K562 (cell line): ENCODE results near the gene BCAR1. TPM values are rescaled to one million over a fixed set of nuclear protein-coding genes. Genes with fewer than 3 reads are reported as not detected.
A peak's percentile ranks its signal among the peaks of the same experiment; 100 is the strongest.

ENCODE experiments used
- CBFA2T2 ChIP-seq: fragments of 450-650 bp; conservative IDR thresholded peaks from 2 replicates; pipeline ENCODE4 v1.6.1; 2017; ENCODE audit warnings: mild to moderate bottlenecking
- E2F5 ChIP-seq: sonication (generic); formaldehyde crosslinking; IDR thresholded peaks from 2 replicates; pipeline ENCODE4 v1.8.0; 2022; ENCODE audit warnings: mild to moderate bottlenecking, missing genetic modification reagents
- GATAD2A ChIP-seq: fragments of 450-650 bp; IDR thresholded peaks from 2 replicates; pipeline ENCODE4 v1.6.1; 2017
- HMGN3 ChIP-seq: IDR thresholded peaks from 2 replicates; pipeline ENCODE4 v1.6.1; 2011; ENCODE audit warnings: borderline replicate concordance, low read depth, mild to moderate bottlenecking, mixed read lengths, low read length; ENCODE audit not compliant: insufficient read length; ENCODE audit errors: extremely low read depth
- RNF2 ChIP-seq: sonication (generic); IDR thresholded peaks from 2 replicates; pipeline ENCODE4 v1.6.1; 2016
- SMAD4 ChIP-seq: fragments of 250-450 bp; sonication (Bioruptor Pico); conservative IDR thresholded peaks from 2 replicates; pipeline ENCODE4 v1.8.0; 2021; ENCODE audit warnings: inconsistent platforms, mild to moderate bottlenecking, moderate library complexity
- SRSF9 ChIP-seq: fragments of 200-400 bp; formaldehyde crosslinking; IDR thresholded peaks from 2 replicates; pipeline ENCODE4 v1.6.1; 2017; ENCODE audit warnings: low read depth, low read length, borderline replicate concordance
- TEAD4 ChIP-seq, 2 experiments: sonication (generic) in 1 of 2; formaldehyde crosslinking in 1 of 2; IDR thresholded peaks; 2 replicates each; pipeline versions ENCODE4 v1.6.1 to v1.8.0; 2012 to 2022; ENCODE audit warnings: borderline replicate concordance in 1 of 2, inconsistent platforms in 1 of 2, low read length in 1 of 2, mild to moderate bottlenecking in 1 of 2, missing genetic modification reagents in 1 of 2
- ZHX1 ChIP-seq: fragments of 150-350 bp; conservative IDR thresholded peaks from 2 replicates; pipeline ENCODE4 v1.6.1; 2014; ENCODE audit warnings: low read length
- ZNF239 ChIP-seq: fragments of 250-450 bp; sonication (Bioruptor Pico); IDR thresholded peaks from 2 replicates; pipeline ENCODE4 v1.4.0; 2020; ENCODE audit warnings: mild to moderate bottlenecking
- ZSCAN29 ChIP-seq: fragments of 450-650 bp; IDR thresholded peaks from 2 replicates; pipeline ENCODE4 v1.6.1; 2017
- polyA plus RNA-seq, 8 experiments: library from polyadenylated mRNA; depleted of rRNA in 4 of 8; stranded (reverse) in 5 of 8; unstranded in 3 of 8; fragments of >200 nt; fragmentation: Nextera tagmentation in 2 of 8; fragmentation: Illumina TruSeq in 1 of 8; extraction: Ambion mirVana in 2 of 8; extraction: Trizol in 1 of 8; gene quantifications; 2 replicates each; pipeline versions ENCODE4 v1.2.1 to v1.2.3, GENCODE V29; 2011 to 2014; ENCODE audit warnings: inconsistent platforms in 1 of 8, missing spikeins in 1 of 8
- total RNA-seq, 7 experiments: library from RNA; depleted of rRNA in 6 of 7; stranded (reverse); fragments of >200 nt in 6 of 7; fragmentation: Illumina TruSeq in 2 of 7; extraction: Trizol in 2 of 7; gene quantifications; 2 replicates each; pipeline versions ENCODE4 v1.2.1 to v1.2.3, GENCODE V29; 2011 to 2021; ENCODE audit warnings: low replicate concordance in 1 of 7
- TF ChIP-seq, protein P1 (sequence below): fragments of 450-650 bp; conservative IDR thresholded peaks from 2 replicates; pipeline ENCODE4 v1.6.1; 2016; ENCODE audit warnings: missing genetic modification characterization, low read depth, mild to moderate bottlenecking, control low read depth, missing compliant biosample characterization
- TF ChIP-seq, protein P2 (sequence below): fragments of 450-650 bp; formaldehyde crosslinking; IDR thresholded peaks from 2 replicates; pipeline ENCODE4 v1.4.0; 2020; ENCODE audit warnings: mild to moderate bottlenecking, moderate library complexity
- TF ChIP-seq, protein P3 (sequence below): IDR thresholded peaks from 2 replicates; pipeline ENCODE4 v1.6.1; 2016; ENCODE audit warnings: missing genetic modification characterization, missing compliant biosample characterization

Gene BCAR1
- total and polyA plus RNA-seq, 9 of the 15 experiments (the other 6 are each of a cell fraction or from before 2014, with no cell fraction given), result 0.10 to 26.3 (median 3.6) TPM

DNA sequence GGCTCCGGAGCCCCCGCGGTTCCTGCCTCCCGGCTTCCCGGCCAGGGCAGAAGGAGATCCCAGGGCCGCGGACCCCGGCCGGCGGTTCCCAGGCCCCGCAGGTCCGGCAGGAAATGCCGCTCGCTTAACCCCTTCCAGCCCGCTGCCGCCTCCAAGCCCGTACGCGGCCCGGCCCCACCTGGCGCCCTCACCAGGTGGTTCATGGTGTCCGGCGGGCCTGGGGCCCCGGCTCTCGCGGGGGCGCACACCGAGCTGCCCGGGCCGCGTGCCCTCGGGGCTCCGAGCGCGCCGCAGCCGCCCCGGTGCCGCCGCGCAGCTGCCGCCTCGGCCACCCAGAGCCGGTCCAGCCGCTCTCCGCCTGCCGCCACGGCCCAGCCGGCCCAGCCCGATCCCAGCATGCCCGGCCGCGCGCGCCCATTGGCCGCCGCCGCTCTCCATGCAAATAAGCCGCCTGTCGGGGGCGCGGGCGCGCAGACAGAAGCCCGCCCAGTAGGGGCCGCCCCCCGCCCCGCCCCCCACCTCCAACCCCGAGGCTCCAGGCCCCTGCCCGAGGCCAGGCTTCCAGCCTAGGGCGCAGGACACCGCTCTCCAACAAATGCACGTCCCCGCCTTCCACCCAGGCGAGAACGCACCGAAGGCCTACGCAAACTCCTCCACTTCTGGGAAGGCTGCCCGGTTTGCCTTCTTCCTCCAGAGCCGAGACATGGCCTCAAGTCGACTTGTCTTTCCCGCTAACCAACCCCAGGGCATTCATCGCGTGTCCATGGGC, at the start of gene BCAR1 (continued):
- TF ChIP-seq SRSF9 (no peak), HMGN3 (no peak), ZNF239 (CRISPR knock-in tag) (no peak), ZHX1 (no peak), GATAD2A (no peak), SMAD4 (peak; percentile 72), E2F5 (no peak), RNF2 (no peak), ZSCAN29 (no peak), CBFA2T2 (no peak), TEAD4 (IDR thresholded peaks at IDR 0.05; ENCODE audit: low read length) (no peak), TEAD4 (CRISPR knock-in tag; IDR thresholded peaks at IDR 0.05; ENCODE audit: borderline replicate concordance) (no peak)
- TF ChIP-seq, protein P1, sequence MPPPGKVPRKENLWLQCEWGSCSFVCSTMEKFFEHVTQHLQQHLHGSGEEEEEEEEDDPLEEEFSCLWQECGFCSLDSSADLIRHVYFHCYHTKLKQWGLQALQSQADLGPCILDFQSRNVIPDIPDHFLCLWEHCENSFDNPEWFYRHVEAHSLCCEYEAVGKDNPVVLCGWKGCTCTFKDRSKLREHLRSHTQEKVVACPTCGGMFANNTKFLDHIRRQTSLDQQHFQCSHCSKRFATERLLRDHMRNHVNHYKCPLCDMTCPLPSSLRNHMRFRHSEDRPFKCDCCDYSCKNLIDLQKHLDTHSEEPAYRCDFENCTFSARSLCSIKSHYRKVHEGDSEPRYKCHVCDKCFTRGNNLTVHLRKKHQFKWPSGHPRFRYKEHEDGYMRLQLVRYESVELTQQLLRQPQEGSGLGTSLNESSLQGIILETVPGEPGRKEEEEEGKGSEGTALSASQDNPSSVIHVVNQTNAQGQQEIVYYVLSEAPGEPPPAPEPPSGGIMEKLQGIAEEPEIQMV (tag), result no peak
- TF ChIP-seq, protein P2, sequence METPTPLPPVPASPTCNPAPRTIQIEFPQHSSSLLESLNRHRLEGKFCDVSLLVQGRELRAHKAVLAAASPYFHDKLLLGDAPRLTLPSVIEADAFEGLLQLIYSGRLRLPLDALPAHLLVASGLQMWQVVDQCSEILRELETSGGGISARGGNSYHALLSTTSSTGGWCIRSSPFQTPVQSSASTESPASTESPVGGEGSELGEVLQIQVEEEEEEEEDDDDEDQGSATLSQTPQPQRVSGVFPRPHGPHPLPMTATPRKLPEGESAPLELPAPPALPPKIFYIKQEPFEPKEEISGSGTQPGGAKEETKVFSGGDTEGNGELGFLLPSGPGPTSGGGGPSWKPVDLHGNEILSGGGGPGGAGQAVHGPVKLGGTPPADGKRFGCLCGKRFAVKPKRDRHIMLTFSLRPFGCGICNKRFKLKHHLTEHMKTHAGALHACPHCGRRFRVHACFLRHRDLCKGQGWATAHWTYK, result no peak
- TF ChIP-seq, protein P3, sequence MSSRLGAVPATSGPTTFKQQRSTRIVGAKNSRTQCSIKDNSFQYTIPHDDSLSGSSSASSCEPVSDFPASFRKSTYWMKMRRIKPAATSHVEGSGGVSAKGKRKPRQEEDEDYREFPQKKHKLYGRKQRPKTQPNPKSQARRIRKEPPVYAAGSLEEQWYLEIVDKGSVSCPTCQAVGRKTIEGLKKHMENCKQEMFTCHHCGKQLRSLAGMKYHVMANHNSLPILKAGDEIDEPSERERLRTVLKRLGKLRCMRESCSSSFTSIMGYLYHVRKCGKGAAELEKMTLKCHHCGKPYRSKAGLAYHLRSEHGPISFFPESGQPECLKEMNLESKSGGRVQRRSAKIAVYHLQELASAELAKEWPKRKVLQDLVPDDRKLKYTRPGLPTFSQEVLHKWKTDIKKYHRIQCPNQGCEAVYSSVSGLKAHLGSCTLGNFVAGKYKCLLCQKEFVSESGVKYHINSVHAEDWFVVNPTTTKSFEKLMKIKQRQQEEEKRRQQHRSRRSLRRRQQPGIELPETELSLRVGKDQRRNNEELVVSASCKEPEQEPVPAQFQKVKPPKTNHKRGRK (tag), result no peak
- TF ChIP-seq, all 486 proteins: peak for 41
